NCI-H2171 treated with DMSO at 0.1 percent for 48 hours (cell line): Measurements from ENCODE around the gene SPN.
A peak's percentile ranks its signal among the peaks of the same experiment; 100 is the strongest.
"Not testable (repeated sequence)": the region's sequence is repeated elsewhere in the genome, so short reads cannot be mapped to it uniquely, and the experiment has no call there.

ENCODE experiments used
- DNase-seq: peaks from one replicate; lab custom pipeline; 2025; lab: John Stamatoyannopoulos, UW

SPN gene

DNA sequence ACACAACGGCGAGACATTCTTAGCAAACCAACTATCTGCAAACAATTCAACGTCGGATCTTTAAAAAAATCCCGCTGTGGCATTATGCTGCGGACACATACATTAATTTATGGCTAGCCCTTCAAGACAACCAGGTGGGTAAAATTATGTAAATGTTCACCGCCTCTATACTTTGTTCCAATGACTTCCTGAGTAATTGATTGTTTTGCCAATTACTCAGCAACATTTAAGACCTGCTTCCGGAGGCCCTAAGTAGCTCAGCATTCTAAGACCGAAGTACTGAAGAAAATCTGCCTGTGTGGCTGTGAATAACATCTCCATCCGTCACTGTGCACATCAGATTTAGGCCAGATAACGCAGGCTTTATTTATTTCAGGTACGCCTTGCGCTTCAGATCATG is 39.2 kb downstream of the SPN start:
- DNase-seq: no peak

DNA sequence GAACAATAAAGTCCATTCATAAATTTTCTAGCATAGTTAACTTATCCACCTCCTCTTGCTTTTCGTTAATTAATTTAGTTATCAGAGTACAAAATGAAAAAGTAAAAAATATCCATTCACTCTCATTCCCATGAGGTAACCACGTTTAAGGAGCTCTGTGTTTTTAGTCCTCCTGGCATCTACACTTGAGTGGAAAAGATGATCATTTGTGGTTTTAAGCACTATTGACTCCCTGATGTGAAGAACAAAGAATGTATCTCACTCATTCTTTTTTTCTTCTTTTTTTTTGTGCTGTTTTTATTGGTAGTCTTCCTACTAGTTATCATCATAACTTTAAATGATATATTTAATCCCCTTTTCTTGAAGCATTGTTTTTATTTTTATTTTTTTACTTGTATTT is 42.0 kb downstream of the SPN start:
- DNase-seq: no peak

DNA sequence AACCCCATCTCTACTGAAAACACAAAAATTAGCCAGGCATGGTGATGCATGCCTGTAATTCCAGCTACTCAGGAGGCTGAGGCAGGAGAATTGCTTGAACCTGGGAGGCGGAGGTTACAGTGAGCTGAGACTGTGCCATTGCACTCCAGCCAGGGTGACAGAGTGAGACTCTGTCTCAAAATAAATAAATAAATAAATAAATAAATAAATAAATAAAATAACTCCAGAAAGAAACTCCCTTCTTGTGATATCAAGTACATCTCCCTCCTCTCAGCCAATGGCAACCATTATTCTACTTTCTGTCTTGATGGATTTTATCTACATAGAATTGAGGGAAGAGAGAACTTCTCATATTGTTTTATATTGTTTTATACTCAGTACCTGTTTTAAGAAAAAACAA is 44.1 kb downstream of the SPN start:
- not testable (repeated sequence) for DNase-seq

DNA sequence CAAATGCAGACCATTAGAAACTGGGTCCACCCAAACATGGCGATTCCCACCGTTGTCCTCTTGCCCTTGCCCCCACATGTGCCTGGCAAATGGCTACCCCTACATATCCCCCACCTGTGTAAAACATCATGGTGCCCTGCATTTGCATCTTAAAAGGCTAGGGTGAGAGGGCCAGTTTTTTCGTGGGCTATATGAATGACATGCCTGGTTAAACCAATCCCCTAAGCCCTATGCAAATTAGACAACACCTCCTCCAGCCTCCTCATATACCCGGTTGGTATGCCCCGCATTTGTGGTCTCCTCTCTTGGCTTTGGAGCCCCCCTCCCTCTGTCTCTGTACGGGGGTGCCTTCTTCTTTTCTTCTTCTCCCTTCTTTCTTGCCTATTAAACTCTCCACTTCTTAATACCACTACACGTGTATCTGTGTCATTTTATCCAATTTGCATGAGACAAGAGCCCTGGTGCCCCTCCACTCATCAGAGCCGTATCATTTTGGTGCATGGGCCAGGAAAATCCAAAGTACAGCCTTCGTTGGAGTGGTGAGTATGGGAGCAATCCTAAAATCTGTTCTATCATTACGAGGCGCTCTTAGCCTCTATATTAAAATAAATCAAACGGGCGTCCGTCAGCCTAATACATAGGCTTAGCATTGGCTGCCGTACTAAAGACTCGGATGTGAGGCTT is 46.0 kb downstream of the SPN start:
- no peak for DNase-seq

DNA sequence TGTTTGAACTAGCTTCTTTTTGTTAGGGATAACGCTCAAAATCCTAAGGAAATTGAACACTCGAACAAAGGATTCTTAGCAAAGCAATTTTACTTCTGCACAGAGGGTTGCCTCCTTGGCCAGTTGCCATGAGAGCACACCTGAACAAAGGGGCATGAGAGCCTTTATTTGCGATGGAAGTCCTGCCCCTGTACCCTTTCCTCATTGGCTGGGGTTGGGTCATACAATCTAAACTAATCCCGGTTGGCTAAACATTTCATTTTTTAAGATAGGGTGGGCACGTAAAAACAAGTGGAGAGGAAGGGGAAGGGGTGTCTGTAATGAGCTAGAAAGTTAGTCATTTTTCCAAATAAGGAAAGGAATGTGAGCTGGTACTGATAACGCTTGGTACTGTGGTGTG is 46.6 kb downstream of the SPN start:
- not testable (repeated sequence) for DNase-seq

DNA sequence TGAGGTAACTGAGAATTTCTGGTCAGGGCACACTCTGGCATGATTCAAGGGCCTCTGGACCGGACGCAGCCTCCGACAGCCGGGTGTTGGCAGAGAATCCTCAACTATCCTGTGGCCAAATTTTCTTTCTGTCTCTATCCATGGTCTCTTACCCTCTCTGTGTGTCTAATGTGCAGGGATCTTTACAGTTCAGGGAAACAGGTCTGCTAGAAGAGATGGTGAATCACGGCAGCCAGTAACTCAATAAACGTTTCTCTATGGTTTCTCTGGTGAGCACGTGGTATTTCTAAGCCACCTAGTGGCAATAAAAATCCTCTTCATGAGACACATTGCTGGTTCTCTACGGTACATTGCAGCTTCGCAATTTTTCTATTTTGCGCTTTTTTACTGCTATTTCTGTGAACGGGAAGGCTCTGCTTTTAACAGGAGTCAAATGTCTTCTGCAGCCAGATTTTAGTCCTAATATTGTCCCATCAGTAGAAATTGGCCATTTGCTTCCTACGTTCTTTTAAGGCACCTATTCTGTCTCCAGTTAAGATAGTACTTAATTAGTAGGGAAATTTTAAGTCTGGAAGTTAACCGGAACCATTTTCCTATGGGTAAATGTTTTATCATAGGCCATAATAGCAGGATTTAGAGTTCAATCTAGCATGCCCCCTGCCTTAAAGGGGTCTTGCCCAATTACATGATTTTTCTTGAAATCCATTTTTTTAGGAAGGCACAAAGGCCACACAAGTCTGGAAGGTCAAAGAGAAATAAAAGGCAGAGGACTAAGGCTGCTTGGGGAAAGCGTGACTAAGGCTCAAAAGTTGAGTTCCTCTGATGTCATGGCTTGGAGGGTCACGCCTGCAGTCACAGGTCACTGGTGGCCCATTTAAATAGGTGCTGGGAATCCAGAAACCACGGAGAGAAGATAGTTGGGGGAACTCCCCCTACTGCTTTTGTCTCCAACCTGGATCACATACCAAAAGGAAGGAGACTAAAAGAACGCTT is 47.5 kb downstream of the SPN start:
- DNase-seq: peak; percentile 8

DNA sequence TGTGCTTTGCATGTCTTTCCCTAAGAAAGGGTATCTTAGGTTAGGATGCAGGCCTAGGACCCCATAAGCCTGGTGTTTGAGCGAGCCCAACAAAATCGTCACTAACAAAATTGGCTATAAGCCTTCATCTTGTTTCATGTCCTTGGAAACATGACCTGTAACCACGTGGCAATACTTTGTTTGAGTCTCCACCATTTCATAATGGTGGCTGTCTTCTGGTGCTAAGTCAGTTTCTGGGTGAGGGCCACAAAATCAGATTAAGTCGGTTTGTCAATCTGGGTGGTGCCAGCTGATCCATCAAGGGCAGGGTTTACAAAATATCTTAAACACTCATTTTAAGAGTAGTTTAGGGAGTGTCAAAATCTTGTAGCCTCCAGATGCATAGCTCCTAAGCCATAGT is 49.8 kb downstream of the SPN start:
- DNase-seq: no peak

DNA sequence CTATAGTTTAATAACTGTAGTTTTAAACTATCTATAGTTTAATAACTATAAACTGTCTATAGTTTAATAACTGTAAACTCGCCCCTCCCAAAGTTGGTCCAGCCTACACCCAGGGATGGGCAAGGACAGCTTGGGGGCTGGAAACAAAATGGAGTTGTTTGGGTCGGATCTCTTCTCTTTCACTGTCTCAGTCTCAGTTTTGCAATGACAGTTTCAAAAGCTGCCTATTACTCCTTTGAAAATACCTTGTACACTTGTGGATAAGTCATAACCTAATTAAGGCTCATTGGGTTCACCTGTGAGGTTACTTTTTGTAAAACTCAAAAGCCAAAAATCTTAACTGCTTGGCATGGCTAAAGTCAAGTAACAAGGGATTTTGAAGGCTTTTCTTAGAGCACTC is 51.3 kb downstream of the SPN start:
- no peak for DNase-seq

DNA sequence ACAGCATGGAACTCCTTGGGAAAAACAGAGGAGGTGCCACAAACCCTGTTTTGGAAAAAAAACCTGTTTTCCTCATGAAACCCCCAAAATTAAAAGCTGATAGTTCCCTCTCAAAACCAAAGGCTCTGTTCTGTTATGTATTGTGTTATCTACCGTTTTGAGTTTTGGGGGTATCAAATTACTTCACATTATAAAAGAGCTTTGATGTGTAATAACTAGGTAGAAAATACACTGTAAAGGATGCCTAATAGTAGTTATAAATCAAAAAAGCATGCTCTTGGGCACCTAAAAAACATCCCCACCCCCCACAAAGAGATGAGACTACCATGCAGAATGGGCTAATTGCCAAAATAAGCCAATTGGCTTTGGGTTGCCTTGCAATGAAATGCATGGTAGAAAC is 51.9 kb downstream of the SPN start:
- DNase-seq: peak; percentile 13

DNA sequence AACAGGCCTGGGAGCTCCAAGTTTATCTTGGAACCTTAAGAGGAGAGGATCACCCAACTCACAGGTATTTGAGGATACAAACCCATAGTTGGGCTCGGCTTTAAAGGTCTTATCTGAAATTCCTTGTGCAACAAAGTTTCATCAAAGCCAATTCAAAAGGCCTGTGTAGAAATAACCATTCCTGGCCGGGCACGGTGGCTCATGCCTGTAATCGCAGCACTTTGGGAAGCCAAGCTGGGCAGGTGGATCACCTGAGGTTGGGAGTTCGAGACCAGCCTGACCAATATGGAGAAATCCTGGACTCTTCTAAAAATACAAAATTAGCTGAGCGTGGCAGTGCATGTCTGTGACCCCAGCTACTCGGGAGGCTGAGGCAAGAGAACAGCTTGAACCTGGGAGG is 54.1 kb downstream of the SPN start:
- no peak for DNase-seq

DNA sequence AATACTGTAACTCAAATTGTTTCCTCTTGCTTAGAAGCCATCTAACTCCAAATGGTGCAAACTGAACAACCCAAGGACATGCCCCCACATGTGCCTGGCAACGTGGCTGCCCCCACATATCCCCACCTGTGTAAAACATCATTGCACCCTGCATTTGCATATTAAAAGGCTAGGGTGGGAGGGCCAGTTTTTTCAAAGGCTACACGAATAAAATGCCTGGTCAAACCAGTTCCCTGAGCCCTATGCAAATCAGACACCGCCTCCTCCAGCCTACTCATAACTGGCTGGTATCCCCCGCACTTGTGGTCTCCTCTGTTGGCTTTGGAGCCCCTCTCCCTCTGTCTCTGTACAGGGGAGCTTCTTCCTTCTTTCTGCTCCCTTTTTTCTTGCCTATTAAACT is 56.0 kb downstream of the SPN start:
- DNase-seq: no peak
